Gastrocnemius medialis (tissue), 4 donors: ENCODE measurements around the gene ARRDC4. TPM values are rescaled to one million over a fixed set of nuclear protein-coding genes. Genes with fewer than 3 reads are reported as not detected.
"Not testable (repeated sequence)": the region's sequence is repeated elsewhere in the genome, so short reads cannot be mapped to it uniquely, and the experiment has no call there.

Source experiments
- ATAC-seq, 2 donors: fragments of 150-250 bp; one replicate each; pipeline ENCODE4 v1.9.1; 2016
- DNase-seq, 2 donors: peaks; one replicate each; pipeline ENCODE4 v3.0.0-alpha.2; 2019
- H3K27ac ChIP-seq, 4 donors: fragments of 200-600 bp; sonication (generic); 1 replicate in 1 of 4; 2 replicates in 3 of 4; pipeline ENCODE4 v1.5.1; 2016 to 2018; ENCODE audit warnings: mild to moderate bottlenecking in 2 of 4, moderate library complexity in 1 of 4
- H3K27me3 ChIP-seq, 3 donors: fragments of 200-600 bp; sonication (generic) in 2 of 3; 1 replicate in 1 of 3; 2 replicates in 2 of 3; pipeline versions ENCODE4 v1.5.1 to v1.6.0; 2016 to 2019; ENCODE audit warnings: mild to moderate bottlenecking in 1 of 3, moderate library complexity in 1 of 3
- H3K36me3 ChIP-seq, 2 donors: fragments of 200-600 bp; sonication (generic) in 1 of 2; one replicate each; pipeline ENCODE4 v1.5.1; 2017 to 2018
- H3K4me1 ChIP-seq, 2 donors: fragments of 200-600 bp; sonication (generic) in 1 of 2; one replicate each; pipeline ENCODE4 v1.5.1; 2016 to 2017; ENCODE audit warnings: mild to moderate bottlenecking in 2 of 2
- H3K4me3 ChIP-seq, 4 donors: fragments of 200-600 bp; sonication (generic) in 3 of 4; 1 replicate in 1 of 4; 2 replicates in 3 of 4; pipeline ENCODE4 v1.5.1; 2016 to 2019; ENCODE audit warnings: mild to moderate bottlenecking in 2 of 4
- H3K9me3 ChIP-seq, 3 donors: fragments of 200-600 bp; sonication (generic) in 2 of 3; 1 replicate in 1 of 3; 2 replicates in 2 of 3; pipeline ENCODE4 v1.5.1; 2016 to 2019
- POLR2A ChIP-seq, 2 donors: fragments of 450-650 bp; IDR thresholded peaks; one replicate each; pipeline ENCODE4 v1.6.1; 2017; ENCODE audit warnings: antibody characterized with exemption in 2 of 2, mild to moderate bottlenecking in 2 of 2, moderate library complexity in 2 of 2
- in situ Hi-C, 4 donors: fragments of 200-750 bp; cut with MboI; loops; one replicate each; pipeline versions ENCODE4 v1.15.0 to v1.8.0; 2017; ENCODE audit warnings: low sequenced_read_pairs in 4 of 4
- intact Hi-C: fragments of 100-400 bp; cut with DNase I; formaldehyde crosslinking; loops from one replicate; pipeline ENCODE4 v1.15.1; 2023; ENCODE audit warnings: low total_unique reads
- total RNA-seq, 4 donors: library from RNA; depleted of rRNA; stranded (reverse); fragments of >200 nt; gene quantifications; one replicate each; pipeline versions ENCODE4 v1.1.0 to v1.2.3, GENCODE V29; 2016
- TF ChIP-seq, protein P1 (sequence below), 5 experiments: fragments of 450-650 bp in 3 of 5; fragments of 200-600 bp in 2 of 5; sonication (generic) in 2 of 5; IDR thresholded peaks in 4 of 5; conservative IDR thresholded peaks in 1 of 5; 1 replicate in 4 of 5; 2 replicates in 1 of 5; pipeline ENCODE4 v1.5.1; 2016 to 2019; ENCODE audit warnings: antibody characterized with exemption in 5 of 5, mild to moderate bottlenecking in 3 of 5, moderate library complexity in 3 of 5

The ARRDC4 gene
- total RNA-seq, 4 donors from 2014 or later, result 11.7 to 20.6 (median 17.7) TPM

DNA sequence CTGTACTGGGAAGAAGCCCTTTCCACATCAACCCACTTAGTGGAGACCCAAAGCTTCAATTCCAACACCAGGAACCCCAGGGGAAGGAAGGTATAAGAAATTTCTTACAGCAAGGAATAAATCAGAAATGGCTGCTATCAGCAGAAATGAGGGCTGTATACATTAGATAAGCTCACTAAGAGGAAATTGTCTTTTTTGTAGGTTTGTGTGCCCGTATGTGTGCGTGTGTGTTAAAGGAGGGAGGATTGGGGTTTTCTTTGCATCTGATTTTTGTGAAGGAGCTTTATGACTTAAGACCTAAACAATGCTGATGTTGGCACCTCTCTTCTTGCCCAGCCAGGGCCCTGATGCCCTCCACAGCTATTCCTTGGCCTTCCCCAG is 18.6 kb downstream of the ARRDC4 start:
- H3K4me1 ChIP-seq, result no peaks in the 10 kb centered on the region
- H3K36me3 ChIP-seq, result no peaks in the 10 kb centered on the region
- TF ChIP-seq POLR2A (IDR thresholded peaks at IDR 0.05), result no peak
- TF ChIP-seq, protein P1, sequence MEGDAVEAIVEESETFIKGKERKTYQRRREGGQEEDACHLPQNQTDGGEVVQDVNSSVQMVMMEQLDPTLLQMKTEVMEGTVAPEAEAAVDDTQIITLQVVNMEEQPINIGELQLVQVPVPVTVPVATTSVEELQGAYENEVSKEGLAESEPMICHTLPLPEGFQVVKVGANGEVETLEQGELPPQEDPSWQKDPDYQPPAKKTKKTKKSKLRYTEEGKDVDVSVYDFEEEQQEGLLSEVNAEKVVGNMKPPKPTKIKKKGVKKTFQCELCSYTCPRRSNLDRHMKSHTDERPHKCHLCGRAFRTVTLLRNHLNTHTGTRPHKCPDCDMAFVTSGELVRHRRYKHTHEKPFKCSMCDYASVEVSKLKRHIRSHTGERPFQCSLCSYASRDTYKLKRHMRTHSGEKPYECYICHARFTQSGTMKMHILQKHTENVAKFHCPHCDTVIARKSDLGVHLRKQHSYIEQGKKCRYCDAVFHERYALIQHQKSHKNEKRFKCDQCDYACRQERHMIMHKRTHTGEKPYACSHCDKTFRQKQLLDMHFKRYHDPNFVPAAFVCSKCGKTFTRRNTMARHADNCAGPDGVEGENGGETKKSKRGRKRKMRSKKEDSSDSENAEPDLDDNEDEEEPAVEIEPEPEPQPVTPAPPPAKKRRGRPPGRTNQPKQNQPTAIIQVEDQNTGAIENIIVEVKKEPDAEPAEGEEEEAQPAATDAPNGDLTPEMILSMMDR (IDR thresholded peaks at IDR 0.05 in 4 of 5, conservative IDR thresholded peaks at IDR 0.05 in 1 of 5), result no peak
- no peaks in the 10 kb centered on the region for H3K27me3 ChIP-seq
- H3K4me3 ChIP-seq, result no peak overlapping the region
- no peak overlapping the region for H3K27ac ChIP-seq
- no peak for DNase-seq
- H3K9me3 ChIP-seq, result no peaks in the 10 kb centered on the region
- in situ Hi-C loops, result no loop called here
- intact Hi-C loops, result no loop called here
- no peak for ATAC-seq

- no peak for ATAC-seq
- Histone ChIP-seq H3K36me3 (no peaks in the 10 kb centered on the region), H3K27me3 (no peaks in the 10 kb centered on the region), H3K27ac (no peak overlapping the region), H3K4me3 (no peak overlapping the region), H3K4me1 (no peaks in the 10 kb centered on the region), H3K9me3 (no peaks in the 10 kb centered on the region)
- intact Hi-C loops, result no loop called here
- no peak for DNase-seq
- in situ Hi-C loops, result no loop called here
- TF ChIP-seq, protein P1 (IDR thresholded peaks at IDR 0.05 in 4 of 5, conservative IDR thresholded peaks at IDR 0.05 in 1 of 5), result no peak
- TF ChIP-seq POLR2A (IDR thresholded peaks at IDR 0.05), result no peak
Measured at GRCh38 chr15:97981058-97981457, 20.6 kb downstream of the ARRDC4 start.

GRCh38 chr15:97981758-97982157 is 21.3 kb downstream of the ARRDC4 start:
- no peaks in the 10 kb centered on the region for H3K27me3 ChIP-seq
- H3K36me3 ChIP-seq, result no peaks in the 10 kb centered on the region
- intact Hi-C loops, result no loop called here
- no peak overlapping the region for H3K4me3 ChIP-seq
- no peak for ATAC-seq
- no peaks in the 10 kb centered on the region for H3K4me1 ChIP-seq
- in situ Hi-C loops, result no loop called here
- DNase-seq, result no peak
- no peaks in the 10 kb centered on the region for H3K9me3 ChIP-seq
- H3K27ac ChIP-seq, result no peak overlapping the region
- TF ChIP-seq, protein P1 (IDR thresholded peaks at IDR 0.05 in 4 of 5, conservative IDR thresholded peaks at IDR 0.05 in 1 of 5), result no peak
- TF ChIP-seq POLR2A (IDR thresholded peaks at IDR 0.05), result no peak

DNA sequence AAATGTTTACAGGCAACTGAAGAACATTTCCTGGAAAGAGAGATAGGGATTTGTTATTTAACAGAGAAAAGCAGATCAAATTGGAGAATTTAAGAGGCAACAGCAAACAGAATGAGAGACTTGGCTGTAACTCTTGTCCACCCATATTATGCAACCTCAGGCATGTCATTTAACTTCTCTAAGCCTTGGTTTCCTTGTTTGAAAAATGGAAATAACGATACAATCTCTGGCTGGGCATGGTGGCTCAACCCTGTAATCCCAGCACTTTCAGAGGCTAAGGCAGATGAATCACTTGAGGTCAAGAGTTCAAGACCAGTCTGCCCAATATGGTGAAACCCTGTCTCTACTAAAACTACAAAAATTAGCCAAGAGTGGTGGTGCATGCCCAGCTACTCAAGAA is 23.7 kb downstream of the ARRDC4 start:
- TF ChIP-seq POLR2A (IDR thresholded peaks at IDR 0.05), result no peak
- TF ChIP-seq, protein P1 (IDR thresholded peaks at IDR 0.05 in 4 of 5, conservative IDR thresholded peaks at IDR 0.05 in 1 of 5), result no peak
- Histone ChIP-seq H3K27me3 (no peaks in the 10 kb centered on the region), H3K4me3 (no peak overlapping the region), H3K36me3 (no peaks in the 10 kb centered on the region), H3K9me3 (no peaks in the 10 kb centered on the region), H3K27ac (no peak overlapping the region), H3K4me1 (peaks cover 4 to 5% of the 10 kb centered on the region in 2 donors)
- no peak for DNase-seq
- intact Hi-C loops (no loop called here), in situ Hi-C loops (no loop called here)
- no peak for ATAC-seq

- intact Hi-C loops, H3K4me1 ChIP-seq, ATAC-seq, H3K36me3 ChIP-seq, DNase-seq, H3K27ac ChIP-seq, H3K9me3 ChIP-seq, H3K4me3 ChIP-seq, in situ Hi-C loops, H3K27me3 ChIP-seq: not testable (repeated sequence)
Measured at GRCh38 chr15:97985979-97986378, 25.5 kb downstream of the ARRDC4 start.
